M059J (cell line): ENCODE results near the gene ERMARD. TPM values are rescaled to one million over a fixed set of nuclear protein-coding genes. Genes with fewer than 3 reads are reported as not detected.
"Not testable (repeated sequence)": the region's sequence is repeated elsewhere in the genome, so short reads cannot be mapped to it uniquely, and the experiment has no call there.

Experiments
- DNase-seq: peaks from one replicate; pipeline ENCODE4 v3.0.0-alpha.2; 2012; ENCODE audit warnings: low read depth
- total RNA-seq: library from RNA; depleted of rRNA; stranded (reverse); fragments of >200 nt; shearing (Covaris generic); gene quantifications from 2 replicates; pipeline ENCODE4 v1.2.3, GENCODE V29; 2014

The ERMARD gene
- total RNA-seq, 1 experiment from 2014 or later = 9.5 TPM

GRCh38 chr6:169738204-169738975 is 13.0 kb upstream of the ERMARD start:
- no peak for DNase-seq

DNA sequence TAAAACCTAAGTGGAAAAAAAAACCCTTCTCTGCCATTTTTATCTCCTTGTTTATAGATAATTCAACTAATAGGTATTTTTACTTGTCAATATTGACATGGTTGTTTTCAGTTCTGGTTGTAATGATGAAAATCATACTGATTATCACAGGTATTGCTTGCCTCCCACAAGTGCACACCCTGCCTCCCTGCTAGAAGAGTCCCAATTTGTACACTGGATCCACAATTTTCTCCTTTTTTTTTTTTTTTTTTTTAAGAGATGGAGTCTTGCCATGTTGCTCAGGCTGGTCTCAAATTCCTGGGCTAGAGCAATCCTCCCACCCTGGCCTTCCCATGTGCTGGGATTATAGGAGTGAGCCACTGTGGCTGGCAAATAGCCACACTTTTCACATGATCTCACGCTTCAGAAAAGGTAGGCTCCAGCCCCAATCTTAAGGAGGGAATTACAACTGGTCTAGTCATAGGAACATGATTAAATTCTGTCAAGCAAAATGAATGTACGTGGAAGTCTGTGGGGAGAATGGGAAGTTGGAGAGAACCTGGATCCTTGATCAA is 12.4 kb upstream of the ERMARD start:
- no peak for DNase-seq

DNA sequence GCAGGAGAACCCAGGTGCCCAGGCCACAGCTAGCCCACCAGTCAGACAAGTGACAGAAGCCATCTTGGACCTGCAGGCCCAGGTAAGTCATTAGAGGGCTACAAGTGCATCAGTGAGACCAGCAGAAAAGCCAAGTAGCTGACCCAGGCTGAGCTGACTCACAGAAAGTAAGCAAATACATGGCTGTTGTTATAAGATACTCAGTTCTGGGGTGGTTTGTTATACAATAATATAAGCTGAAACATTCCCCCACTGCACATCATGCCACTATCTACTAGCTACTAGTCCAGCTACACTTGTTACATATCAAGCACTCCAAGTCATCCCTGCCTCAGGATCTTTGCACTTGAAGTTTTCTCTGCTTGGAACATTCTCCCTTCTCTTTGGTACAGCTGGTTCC is 10.1 kb upstream of the ERMARD start:
- DNase-seq = no peak

DNA sequence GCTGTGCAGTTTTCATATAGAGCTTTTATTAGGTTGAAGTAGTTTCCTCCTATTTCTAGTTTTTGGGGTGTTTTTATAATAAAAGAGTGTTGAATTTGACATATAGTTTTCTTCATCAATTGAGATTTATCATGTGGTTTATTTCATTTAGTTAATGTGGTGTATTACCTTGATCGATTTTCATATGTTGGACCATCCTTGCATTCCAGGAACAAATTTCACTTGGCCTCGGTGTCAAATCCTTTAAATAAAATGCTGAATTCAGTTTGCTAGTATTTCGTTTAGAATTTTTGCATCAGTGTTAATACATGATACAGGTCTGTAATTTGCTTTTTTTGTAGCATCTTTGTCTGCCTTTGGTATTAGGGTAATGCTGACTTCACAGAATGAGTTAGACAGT is 6.0 kb upstream of the ERMARD start:
- no peak for DNase-seq

- DNase-seq = no peak
These were observed 4.9 kb upstream of the ERMARD start for GRCh38 chr6:169746556-169746955.

GRCh38 chr6:169752074-169752623 is 727 bp downstream of the ERMARD start:
- DNase-seq = peak; percentile 5

- no peak for DNase-seq
These were observed 3.7 kb downstream of the ERMARD start for GRCh38 chr6:169755162-169755561.

DNA sequence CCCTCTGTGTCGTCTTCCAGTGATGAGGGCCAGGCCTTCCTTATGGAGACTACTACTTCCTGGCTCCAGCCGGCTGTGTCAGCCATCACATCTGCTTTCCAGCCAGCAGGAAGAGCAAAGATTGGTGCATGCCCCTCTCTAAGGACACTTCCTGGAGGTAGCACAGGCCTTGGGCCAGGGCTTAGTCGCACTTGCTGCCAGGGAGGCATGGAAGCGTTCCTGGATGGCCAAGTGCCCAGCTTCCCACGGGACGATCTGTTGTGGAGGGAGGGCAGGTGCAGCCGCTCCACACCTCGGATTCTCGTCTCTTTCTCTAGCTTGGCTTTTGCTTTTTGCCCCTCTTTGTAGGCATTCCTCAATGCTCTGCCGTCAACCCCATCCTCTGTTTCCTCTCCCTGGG is 11.9 kb downstream of the ERMARD start:
- DNase-seq = no peak

GRCh38 chr6:169763881-169764280 is 12.5 kb downstream of the ERMARD start:
- no peak for DNase-seq

GRCh38 chr6:169765789-169766188 is 14.4 kb downstream of the ERMARD start:
- DNase-seq = not testable (repeated sequence)

DNA sequence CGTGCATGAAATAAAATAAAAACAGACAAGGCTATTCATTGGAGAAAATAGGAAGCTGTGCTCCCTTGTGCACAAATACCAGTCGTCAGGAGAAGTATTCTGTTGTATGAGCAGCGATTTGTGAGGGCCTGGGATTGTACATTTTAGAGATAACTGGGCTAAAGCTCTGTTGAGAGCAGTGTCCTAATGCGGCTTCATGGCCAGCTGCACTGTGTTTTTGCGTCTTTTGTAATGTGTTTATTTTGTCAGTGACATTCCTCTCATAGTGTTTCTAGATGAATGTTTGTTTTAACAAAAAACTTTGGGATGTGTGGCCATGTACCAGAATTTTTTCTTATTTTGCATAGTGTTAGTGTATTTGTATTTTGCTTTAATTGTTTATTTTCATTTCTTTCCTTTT is 14.8 kb downstream of the ERMARD start:
- DNase-seq = no peak

DNA sequence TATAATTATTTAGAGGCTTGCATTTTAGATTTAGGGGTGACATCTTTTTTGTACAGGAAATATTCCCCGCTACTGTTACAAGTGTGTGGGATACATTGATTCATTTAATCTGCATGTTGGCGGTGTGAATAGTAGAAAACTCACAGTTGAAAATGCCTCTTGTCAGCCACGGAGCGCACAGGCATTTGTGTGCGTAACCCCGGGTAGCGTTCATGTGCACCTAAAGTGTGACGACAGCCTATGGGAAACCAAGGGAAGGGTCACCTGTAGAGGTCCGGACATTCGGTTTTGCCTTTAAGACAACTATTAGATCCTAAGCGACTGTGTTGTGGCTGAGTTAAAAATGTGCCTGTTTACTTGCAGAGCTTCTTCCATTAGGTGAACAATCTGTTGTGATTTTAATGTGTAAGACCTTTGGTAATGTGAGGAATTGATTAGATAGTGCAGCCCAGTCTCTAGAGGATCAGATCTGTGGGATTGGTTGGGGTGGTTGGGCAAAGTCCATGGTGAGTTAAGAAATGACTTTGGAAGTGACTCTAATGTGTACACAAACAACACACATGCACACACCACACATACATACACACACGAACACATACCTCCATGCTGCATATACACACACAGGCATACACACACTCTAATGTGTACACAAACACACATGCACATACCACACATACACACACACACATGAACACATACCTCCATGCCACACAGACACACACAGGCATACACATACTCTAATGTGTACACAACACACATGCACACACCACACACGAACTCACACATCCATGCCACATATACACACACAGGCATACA is 15.7 kb downstream of the ERMARD start:
- DNase-seq = no peak

- DNase-seq = no peak
These were observed 22.9 kb downstream of the ERMARD start for GRCh38 chr6:169774347-169774746.

GRCh38 chr6:169775321-169775720 is 23.9 kb downstream of the ERMARD start:
- DNase-seq = no peak

DNA sequence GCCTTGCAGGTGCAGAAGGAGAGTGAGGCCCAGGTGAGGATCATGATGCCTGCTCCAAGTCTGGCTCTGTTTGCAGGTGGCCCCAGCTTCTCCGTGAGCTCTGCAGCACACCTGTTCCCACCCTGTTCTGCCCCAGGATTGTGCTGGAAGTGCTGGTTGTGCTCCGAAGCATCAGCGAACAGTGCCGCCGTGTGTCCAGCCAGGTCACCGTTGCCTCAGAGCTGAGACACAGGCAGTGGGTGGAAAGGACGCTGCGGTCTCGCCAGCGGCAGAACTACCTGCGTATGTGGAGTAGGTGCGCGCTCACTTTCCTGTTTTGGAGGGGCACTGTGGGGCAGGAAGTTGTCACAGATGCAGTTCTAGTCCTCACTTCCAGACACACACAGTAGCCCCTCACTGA is 25.0 kb downstream of the ERMARD start:
- no peak for DNase-seq

DNA sequence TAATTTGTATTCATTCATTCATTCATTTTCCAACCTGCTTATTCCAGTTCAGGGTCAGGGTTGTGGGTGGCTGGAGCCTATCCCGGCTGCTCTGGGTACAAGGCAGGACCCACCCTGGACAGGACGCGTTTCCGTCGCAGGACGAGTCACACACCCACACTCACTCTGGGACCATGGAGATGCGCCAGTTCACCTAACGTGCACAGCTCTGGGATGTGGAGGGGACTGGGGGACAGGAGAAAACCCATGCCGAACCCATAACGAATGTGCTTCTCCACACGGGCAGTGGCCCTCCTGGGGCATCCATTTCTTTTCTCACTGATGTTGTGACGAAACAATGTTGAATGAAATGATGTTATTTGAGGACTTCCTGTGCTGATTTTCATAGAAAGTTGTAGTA is 26.5 kb downstream of the ERMARD start:
- no peak for DNase-seq

GRCh38 chr6:169778646-169779045 is 27.2 kb downstream of the ERMARD start:
- no peak for DNase-seq

DNA sequence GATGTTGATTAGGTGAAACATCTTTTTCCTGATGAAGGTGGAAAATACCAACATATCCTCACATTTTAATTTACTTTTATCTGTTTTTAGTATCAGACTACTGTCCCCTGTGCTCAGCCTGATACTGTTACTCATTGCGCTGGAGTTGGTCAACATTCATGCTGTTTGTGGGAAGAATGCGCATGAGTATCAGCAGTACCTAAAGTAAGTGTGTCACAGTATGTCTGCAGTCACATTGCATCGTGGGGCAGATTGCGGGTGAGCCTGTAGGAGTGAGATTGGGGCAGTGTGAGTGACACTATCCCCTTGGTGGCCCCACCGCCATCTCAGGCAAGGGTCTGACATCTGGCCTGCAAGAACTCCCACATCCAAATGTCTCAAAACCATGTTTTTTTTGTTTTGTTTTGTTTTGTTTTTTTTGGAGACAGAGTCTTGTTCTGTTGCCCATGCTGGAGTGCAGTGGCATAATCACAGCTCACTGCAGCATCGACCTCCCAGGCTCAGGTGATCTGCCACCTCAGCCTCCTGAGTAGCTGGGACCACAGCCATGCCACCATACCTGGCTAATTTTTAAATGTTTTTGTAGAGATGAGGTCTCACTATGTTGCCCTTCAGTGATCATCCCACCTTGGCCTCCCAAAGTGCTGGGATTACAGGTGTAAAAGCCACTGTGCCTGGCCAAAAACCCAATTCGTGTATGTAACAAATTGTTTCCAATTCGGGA is 27.8 kb downstream of the ERMARD start:
- no peak for DNase-seq

DNA sequence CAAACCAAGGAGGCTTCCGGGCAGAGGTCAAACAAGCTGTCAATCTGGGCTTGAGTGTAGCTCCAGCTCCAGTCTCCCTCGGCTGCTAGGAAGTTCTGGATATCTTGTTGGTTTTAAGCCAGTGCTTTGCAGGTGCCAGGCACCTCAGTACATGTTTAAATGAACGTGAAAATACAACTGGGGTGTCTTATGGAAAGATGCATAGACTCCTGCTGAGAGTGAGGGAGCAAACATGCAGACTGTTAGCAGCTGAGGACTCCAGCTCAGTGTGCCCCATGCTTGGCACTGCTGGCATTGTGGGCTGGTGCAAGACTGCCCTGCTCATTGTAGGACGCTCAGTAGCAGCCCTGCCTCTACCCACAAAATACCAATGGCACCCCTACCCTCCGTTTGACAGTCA is 28.5 kb downstream of the ERMARD start:
- DNase-seq = no peak

- DNase-seq = peak; percentile 80
These were observed 29.2 kb downstream of the ERMARD start for GRCh38 chr6:169780571-169781091.

DNA sequence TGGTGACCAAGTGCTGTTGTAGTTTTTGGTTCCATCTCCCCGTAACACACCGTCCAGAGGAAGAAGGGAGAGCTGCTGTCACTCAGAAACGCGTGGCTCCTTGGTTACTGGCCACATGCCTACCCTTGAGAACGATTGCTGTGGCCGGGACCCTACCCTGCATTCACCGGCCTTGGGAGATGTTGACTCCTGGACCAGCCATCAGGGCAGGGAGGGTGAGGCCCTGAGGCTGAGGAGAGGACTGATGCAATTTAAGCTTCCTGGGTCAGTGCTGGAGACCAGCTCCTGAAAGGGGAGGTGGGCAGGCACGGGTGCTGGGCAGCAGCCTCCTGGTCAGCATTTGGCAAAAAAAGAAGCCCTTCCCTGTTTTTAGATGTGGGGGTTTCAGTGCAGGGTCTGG is 31.5 kb downstream of the ERMARD start:
- no peak for DNase-seq

- DNase-seq = peak; percentile 10
These were observed 32.0 kb downstream of the ERMARD start for GRCh38 chr6:169783401-169783800.
